NCI-H69 (cell line): ENCODE measurements around the gene RICTOR.

ENCODE experiments used
- DNase-seq: peaks from one replicate; lab custom pipeline; 2025; lab: John Stamatoyannopoulos, UW

The RICTOR gene

DNA sequence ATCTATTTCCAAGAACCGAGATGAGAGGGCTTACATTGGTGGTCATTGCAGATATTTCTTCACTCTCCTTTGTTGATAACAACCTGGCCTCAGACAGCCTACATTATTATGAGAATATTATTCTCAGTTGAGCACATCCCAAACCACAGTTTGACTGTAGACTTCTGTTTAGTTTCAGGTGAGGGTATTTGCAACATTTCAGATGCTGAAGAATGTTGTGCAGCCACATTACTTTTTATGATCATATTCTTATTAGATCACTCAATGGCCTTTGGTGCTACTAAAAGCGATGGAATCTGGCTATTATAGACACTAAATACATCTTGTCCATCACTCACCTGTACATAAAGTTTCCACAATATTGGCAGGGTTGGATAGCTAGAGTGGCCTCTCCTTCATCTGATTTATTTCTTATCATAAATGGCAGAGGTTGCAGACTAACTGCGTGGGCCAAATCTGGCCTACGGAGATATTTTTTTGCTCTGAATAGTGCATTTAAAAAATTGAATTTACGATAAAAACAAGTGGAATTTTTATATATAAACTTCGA lies 26.2 kb upstream of the RICTOR start:
- DNase-seq, result no peak

DNA sequence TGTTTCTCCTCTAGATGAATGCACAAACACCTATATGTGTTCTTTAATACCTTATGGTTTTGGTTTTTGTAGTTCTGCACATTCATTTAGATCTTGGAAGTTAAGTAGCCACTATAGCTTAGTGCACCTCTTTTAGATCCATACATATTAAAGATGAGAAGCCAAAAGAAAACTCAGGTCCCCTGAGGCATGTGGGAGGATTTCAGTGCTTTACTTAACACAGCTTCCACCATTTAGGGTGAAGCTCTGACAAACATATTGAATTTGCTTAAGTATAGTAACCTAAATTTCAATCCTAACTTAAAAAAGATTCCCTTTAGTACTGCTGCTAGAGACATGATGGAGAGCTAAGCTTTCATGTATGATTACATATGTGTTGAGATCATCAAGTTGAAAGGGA lies 25.6 kb upstream of the RICTOR start:
- no peak for DNase-seq

DNA sequence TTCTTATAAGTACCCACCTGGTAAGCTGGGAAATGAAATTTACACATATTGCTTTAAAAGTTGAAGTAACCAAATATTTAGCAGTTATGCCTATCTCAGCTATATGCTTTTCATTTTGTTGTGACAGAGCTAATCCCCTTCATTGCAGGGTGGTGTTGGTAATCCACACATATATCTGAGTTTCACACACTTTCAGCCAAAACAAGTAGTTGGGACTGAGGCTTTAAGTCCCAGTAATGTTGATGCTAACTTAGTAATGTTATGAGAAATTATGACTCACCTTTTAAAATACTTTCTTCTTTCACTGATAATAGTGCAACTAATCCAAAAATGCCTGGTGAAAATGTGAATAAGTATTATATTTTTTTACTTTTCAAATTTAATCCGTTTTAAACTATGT lies 19.2 kb upstream of the RICTOR start:
- no peak for DNase-seq

DNA sequence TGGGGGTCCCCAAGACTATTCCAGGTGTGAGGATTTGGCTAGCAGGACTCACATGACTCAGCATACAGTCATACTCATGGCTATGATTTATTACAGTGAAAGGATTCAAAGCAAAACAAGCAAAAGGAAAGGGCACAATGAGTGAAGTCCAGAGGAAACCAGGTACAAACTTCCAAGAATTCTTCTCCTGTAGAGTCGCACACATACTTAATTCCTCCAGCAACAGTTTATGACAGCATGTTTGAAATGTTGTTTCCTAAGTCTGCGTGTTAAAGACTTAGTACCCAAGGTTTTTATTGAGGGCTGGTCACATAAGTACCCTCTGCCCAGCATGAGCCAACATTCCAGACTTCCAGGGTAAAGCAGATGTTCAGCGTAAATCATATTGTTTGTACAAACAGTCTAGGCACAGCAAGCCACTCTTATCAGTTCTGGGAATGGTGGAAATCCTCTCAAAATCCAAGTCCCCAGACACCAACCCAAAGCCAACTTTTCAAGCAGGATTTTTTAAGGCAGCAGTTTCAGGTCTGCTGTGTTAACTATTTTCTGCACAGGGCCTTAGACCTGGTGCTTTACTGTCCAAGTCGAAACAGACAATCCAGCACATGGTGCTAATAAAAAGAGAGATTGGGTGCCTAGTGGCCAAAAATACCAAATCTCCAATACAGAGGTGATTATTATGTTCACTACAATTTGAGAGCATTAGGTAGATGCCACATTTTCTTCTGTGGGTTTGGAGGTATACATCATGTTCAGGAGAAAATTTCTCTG lies 18.6 kb upstream of the RICTOR start:
- peak; percentile 54 for DNase-seq

DNA sequence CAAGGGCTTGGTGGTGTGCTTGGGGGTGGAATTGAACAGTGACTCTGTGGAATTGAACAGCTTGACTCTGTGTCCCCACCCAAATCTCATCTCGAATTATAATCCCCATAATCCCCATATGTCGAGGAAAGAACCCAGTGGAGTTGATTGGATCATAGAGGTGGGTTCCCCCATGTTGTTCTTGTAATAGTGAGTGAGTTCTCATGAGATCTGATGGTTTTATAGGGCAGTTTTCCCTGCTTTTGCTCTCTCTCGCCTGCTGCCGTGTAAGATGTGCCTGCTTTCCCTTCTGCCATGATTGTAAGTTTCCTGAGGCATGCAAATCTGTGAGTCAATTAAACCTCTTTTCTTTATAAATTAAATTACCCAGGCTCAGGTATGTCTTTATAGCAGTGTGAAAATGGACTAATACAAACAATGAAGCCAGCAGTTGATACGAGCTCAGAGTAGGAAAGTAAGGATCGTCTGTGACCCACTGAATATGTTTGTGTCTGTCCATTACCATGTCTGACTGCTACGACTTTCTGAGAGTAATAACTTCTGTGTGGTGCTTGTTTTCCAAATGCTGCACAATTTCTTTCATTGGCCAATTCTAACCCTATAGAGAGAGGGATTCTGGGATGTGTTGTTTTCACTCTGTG lies 17.9 kb upstream of the RICTOR start:
- no peak for DNase-seq

DNA sequence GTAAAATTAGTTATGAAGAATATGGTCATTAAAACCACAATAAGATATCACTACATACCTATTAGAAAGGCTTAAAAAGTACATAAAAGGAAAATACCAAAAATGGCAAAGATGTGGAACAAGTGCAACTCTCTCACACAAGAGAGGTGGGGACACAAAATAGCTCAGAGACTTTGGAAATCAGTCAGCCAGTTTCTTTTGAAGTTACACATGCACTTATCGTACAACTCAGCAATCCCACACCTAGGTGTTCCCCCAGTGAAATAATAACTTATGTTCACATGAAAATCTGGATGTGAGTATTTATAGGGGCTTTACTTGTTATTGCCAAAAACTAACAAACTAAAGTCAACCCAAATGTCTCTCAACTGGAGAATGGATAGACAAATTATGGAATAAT lies 9.8 kb upstream of the RICTOR start:
- DNase-seq, result no peak

DNA sequence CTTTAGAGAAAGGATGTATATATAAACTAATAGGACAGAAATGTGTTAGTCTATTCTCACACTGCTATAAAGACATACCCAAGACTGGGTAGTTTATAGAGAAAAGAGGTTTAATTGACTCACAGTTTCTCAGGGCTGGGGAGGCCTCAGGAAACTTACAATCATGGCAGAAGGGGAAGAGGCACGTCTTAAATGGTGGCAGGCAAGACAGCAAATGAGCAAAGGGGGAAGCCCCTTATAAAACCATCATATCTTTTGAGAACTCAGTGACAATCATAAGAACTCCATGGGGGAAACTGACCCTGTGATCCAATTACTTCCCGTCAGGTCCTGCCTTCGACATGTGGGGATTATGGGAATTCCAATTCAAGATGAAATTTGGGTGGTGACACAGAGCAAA lies 8.8 kb upstream of the RICTOR start:
- no peak for DNase-seq

DNA sequence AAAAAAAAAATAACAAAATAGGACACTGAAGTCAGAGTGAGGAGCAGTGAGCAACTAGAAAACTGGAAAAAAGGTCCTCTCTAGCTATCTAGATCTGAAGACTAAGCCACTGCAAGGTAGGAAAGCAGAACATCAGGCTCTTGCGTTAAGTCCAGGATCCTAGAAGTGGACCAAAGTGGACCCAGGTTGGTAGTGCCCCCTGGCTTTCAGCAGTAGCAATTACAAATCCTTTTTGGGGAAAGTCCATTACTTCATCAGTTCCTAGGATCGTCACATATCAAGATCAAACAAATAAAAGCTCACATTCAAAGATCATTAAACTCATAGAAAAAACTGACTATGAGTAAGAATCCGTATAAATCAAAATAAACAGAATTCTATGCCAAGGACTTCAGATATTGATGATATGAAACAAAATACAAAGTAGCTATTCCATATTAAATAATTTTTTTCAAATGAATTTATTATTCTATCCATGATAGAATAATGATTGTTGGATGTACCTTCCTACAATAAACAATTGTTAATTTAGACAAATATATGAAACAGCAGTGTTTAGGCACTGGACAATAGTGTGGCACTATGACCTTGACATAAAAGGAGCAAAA lies 6.5 kb upstream of the RICTOR start:
- peak; percentile 68 for DNase-seq

DNA sequence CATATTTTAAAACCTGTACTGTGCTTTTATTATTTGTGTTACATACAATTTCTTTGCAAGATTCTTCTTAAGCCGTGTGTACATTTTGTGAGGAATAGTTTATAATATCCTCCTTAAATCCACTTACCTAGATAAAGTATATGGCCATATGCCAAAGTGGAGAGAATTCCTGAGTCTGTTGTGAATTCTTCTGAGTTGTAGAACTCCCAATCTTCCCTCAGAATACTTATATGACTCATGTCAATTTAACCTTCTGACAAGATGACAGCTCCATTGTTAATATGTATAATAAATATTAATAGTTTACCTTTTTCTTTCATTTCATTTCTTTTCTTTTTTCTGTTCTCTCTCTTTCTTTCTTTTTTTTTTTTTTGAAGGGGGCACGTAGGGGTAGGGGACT lies 6.0 kb upstream of the RICTOR start:
- DNase-seq, result no peak

DNA sequence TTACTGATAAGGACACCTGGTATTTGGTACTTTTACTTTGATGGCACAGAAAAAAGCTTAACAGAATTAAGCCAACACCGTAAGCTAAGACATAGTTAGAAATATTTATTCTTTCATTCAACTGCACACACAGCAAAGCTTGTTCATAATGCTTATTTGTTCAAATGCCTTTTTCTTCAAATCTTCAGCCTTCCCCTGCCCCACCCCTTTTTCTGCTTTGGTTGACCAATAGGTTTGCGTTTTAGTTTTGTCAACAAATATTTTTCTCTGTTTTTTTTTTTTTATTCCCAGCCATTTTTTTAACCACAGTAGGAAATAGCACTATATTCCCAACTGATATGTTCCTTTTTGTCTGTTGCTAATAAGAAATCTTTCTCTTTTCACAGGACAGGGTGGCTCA lies 4.9 kb upstream of the RICTOR start:
- DNase-seq, result no peak

DNA sequence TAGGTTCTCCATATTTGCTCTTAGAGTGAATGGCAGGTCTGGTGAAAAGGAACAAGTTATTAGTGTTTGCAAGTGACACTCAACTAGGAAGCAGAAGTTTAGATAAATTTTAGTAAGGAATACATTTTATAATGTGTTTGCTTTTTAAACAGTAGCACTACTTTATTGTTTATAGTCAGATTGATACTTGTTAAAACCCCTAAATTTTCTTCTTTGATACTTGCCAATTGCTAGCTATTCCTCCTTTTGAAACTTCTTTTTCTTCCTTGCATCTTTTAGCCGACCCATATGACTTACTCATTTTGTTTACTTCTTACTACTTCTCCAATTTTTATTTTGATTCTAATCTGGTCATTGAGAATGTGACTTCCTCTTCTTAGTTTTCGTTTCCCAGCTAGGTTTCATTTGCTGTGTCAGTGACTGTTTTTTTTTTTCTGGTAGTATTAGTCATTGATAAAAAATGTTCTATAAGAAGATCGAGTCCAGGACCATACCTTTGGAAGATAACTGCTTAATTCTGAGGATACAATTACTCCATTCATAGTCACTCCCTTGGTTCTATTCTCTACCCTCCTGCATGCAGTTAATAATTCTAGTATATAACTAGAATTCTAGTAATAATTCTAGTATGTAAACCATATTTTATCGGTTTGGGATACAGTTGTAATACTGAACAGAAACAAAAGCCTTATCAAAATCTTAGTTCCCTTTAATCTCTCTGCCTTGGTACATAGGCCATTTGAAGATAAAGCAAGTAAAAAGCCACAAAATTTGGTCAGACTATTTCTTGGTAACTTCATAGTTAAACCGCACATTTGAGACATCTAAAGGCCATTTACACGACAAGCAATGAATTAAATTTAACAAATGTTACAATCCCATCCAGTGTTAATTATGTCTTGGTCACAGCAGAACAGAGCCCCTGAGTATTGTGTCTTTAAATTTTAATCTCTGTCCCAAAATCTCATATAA lies 2.8 kb upstream of the RICTOR start:
- DNase-seq, result no peak

DNA sequence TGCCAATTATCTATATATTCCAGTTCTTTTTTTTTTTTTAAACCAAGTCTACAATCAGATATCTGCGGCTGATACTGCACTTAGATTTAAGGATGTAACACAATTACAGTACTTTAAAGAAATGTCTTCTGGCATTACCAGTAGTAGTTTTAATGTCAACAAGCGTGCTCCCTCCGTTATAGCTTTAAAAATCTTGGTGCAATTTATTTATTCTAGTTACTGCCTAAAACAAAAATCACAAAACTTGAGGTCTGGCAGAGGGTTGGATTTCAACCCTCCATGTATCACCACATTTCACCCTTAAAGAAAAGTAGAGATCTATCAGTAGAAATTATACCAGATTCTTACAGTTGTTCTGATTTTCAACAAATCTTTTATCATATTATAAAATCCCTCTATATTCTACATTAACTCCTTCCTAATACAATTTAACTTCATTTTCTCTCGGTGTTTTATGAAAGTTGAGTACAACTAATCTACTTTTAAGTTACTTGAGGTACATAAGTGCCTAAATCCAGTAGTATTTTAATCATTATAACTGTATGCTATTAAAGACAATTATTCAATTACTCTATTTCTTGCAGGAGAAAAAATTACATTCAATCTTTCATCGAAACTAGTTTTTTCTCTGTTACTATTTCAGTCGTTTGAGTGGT lies 2.0 kb upstream of the RICTOR start:
- no peak for DNase-seq

DNA sequence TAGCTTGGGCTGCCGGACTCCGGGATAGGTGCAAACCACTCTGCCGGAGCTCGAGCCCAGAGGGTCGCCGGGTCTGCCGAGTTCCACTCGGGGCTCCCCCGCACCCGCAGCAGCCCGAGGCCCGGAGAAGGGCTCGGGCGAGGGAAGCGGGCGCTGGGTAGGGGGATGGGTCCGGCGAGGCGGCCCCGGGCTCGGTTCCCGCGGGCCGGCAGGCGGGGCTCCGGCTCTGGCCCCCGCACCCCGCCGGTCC lies 507 bp downstream of the RICTOR start:
- DNase-seq, result no peak

DNA sequence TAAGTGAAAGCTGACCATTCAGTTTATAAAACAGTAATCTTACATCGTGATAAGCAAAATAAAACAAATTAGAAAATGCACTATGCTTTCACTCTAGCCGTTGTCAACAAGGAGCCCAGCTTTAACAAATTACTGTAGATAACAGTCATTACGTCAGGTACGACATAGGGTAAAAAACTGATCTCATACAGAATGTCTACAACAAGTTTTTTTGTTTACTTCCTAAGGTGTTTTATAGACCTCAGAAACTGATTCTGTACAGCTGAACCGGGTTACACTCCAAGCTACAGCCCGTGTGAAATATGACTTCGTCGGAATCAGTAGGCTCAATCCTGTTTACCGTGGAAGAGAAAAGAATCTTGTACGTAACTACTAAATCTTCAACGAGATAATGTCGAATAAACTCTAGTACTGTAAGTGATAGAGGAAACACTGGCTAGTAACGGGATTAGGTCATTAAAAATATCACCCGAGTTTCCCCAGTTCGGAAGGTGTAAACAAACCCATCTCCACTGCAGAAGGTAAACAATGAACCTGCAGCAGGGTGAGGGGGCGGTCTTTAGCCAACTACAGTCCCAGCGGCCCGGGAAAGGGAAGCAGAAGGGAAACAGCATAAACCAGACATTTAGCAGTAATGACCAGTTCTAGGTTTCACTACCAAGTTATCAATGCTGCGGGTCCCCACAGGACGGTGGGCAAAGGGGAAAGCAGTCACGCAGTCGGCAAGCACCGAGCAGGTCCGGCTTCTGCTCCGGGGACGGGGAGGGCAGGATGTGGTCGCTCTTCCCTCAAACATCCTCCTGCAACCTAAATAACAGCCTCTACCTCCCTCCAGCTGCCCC lies 1.1 kb downstream of the RICTOR start:
- peak; percentile 75 for DNase-seq

DNA sequence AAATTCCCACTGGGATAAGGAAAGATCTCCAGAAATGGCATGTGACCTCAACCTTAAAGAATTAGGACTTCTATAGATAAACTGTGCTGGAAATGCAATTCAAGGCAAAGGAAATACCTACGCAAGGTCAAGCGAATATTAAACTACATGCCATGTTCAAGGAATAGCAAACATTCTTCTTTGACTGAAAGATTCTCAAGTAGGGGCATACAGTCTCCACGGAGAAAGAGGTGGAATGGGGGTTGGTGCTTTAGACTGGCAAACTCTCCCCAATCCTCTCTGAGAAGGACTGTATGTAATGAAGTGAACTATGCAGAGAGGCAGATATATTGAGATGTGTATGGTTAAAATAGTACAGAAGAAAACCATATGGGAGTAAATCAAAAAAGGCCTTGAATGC lies 6.1 kb downstream of the RICTOR start:
- no peak for DNase-seq

DNA sequence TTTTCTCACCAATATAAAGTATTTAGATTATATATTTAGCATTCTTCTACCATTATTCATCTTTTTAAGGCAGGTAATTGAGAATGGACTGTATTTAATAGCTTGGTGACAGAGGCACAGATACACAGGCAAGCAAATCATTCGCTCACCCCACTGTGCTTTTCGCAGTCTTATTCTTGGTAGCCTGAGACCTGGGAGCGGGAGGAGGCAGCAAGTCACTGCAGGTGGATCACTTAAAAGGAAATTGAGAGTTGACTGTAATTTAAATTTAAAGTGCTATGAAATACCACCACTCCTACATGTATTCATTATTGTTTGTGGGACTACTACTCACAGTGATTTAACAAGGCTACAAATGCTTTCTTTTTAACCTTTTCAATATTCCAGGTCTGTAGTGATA lies 9.7 kb downstream of the RICTOR start:
- no peak for DNase-seq

DNA sequence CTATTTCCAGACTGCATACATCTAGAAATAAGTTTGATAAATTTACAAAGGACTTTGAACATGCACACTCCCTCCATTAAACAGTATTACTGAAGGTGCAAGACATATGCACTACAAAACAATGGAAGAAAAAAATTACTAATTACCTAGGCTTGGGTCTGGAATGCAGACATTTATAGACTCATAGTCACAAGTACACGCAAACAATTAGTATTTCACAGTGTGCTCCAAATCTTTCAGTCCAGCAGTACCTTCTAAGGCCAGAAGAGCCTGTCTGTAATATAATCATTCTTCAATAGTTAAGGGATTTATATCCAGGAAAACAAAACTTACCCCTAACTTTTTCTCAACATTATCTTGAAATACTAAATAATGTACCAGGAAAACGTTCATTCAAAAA lies 11.2 kb downstream of the RICTOR start:
- no peak for DNase-seq

DNA sequence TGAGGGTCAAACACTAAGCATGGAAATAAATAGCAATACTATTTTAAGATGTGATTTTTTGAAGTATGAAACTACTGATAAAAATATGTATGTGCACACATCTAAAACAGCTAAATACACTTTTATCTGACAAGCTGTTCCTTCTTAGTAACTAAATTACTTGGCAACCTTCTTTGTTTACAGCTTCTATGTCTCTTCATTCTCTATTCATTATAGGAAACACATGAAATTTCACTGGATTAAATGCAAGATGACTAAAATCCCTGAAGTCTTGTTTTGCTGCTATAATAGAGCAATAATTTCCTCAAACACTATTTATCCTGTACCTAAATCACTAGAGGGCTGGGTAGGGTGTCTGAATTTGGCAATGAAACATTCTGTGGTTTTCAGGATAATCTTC lies 11.7 kb downstream of the RICTOR start:
- DNase-seq, result no peak

DNA sequence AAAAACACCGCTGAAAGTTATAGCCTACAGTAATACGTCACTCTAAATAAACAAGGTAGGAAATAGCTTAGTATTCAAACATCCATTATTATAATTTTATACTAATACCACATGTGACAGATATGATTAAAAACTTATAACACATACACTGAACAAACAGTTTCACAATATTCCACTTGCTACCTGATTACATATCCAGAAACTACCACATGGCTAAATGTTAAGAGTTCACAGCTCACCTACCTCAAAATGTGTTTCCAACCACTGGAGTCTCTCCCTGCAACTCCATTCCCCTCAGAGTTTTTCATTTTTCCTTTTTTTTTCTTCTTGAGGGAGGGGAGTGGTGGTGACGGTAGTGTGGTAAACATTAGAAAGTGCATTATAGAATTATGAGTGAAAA lies 12.1 kb downstream of the RICTOR start:
- DNase-seq, result no peak

DNA sequence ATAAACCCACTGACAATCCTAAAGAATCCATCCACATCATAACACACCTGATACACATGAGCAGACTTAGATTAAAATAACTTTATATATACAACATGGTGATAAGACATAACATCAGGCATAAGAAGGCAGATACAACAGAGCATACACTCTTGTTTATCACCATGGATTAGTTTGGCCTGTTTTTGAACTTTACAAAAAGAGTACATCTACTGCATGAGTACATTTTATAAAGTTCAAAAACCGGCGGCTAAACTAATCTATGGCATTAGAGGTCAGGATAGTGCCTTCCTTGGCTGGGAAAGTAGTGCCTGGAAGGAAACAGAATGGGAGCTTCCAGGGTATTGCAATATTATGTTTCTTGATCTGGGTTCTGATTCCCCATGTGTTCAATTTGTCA lies 15.1 kb downstream of the RICTOR start:
- no peak for DNase-seq
